ENCODE data around the gene MFAP2. TPM values are rescaled to one million over a fixed set of nuclear protein-coding genes. Genes with fewer than 3 reads are reported as not detected.
"Not testable (repeated sequence)": the region's sequence is repeated elsewhere in the genome, so short reads cannot be mapped to it uniquely, and the experiment has no call there.

MFAP2 gene
- polyA plus RNA-seq, 3 donors: 10.2 to 28.1 (median 25.5) TPM

- H3K27ac ChIP-seq (ENCODE audit: low read depth, low read length): no peak overlapping the region
- 91 to 94% (median 94%) methylated on average over 17 to 19 of the region's 19 CpGs for WGBS, 3 donors
Measured at GRCh38 chr1:16946646-16947045, 33.8 kb downstream of the MFAP2 start.

GRCh38 chr1:16946185-16946584 is 34.2 kb downstream of the MFAP2 start:
- 83 to 91% (median 87%) methylated on average over 8 to 13 of the region's 13 CpGs for WGBS, 3 donors
- H3K27ac ChIP-seq (ENCODE audit: low read depth, low read length): not testable (repeated sequence)

- H3K27ac ChIP-seq (ENCODE audit: low read depth, low read length): not testable (repeated sequence)
- WGBS, 3 donors: 89 to 94% (median 90%) methylated on average over 1 to 9 of the region's 9 CpGs
Measured at GRCh38 chr1:16945512-16945911, 34.9 kb downstream of the MFAP2 start.

DNA sequence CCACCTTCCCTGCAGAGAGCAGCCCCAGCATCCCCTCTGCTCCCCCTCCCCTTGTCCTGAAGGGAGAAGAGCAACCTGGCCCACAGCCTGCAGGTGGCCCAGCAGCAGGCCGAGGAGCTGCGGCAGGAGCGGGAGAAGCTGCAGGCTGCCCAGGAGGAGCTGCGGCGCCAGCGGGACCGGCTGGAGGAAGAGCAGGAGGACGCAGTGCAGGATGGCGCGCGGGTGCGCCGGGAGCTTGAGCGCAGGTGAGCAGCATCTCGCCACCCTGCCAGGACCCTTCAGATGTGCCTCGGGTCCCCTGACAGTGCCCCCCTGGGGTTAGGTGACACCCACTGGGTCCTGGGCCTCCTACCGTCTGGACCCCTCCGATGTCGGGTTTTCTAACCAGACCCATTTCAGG is 36.4 kb downstream of the MFAP2 start:
- no peak overlapping the region for H3K27ac ChIP-seq (ENCODE audit: low read depth, low read length)
- WGBS, 3 donors: 89 to 96% (median 95%) methylated on average over 19 of the region's 19 CpGs

- H3K27ac ChIP-seq (ENCODE audit: low read depth, low read length): not testable (repeated sequence)
- WGBS, 3 donors: 94 to 96% (median 95%) methylated on average over 32 of the region's 32 CpGs
Measured at GRCh38 chr1:16939386-16940180, 40.8 kb downstream of the MFAP2 start.

- H3K27ac ChIP-seq (ENCODE audit: low read depth, low read length): no peak overlapping the region
- WGBS, 3 donors: 68 to 80% (median 79%) methylated on average over 46 to 51 of the region's 51 CpGs
Measured at GRCh38 chr1:16938351-16939321, 41.8 kb downstream of the MFAP2 start.

DNA sequence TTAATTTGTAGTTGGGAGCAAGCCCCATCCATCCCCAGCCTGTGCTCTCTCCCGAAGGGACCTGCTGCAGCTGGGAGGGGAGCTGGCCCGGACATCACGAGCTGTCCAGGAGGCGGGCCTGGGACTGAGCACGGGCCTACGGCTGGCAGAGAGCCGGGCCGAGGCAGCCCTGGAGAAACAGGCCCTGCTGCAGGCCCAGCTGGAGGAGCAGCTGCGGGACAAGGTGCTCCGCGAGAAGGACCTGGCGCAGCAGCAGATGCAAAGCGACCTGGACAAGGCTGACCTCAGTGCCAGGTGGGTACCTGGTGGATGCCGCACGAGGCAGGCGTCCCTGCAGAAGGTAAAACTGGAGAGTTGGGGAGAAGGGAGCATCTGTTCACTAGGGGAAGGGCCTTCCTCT is 43.8 kb downstream of the MFAP2 start:
- 77 to 92% (median 86%) methylated on average over 16 of the region's 16 CpGs for WGBS, 3 donors
- H3K27ac ChIP-seq (ENCODE audit: low read depth, low read length): not testable (repeated sequence)

GRCh38 chr1:16933945-16934344 is 46.5 kb downstream of the MFAP2 start:
- not testable (repeated sequence) for H3K27ac ChIP-seq (ENCODE audit: low read depth, low read length)

DNA sequence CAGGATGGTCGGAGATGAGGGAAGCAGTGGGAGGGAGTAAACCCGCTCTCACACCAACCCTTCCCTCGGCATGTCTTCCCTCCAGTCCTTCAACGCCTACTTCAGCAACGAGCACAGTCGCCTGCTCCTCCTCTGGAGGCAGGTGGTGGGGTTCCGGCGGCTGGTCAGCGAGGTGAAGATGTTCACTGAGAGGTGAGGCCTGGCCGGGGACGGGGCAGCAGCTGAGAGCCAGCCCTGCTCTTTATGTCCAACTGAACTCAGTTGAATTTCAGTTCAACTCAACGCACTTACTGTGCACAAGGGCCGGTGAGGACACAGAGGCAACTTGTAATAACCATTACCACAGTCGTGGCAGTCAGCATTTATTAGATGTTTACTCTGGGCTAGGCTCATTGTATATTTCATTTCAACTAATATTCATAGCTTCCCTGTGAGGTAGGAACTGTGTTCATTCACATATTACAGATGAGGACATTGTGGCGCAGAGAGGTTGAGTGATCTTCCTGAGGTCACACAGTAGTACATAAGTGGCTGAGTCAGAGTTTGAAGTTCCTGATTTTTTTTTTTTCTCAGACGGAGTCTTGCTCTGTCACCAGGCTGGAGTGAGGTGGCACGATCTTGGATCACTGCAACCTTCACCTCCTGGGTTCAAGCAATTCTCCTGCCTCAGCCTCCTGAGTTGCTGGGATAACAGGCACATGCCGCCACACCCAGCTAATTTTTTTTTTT is 49.0 kb downstream of the MFAP2 start:
- WGBS, 3 donors: 84 to 90% (median 90%) methylated on average over 18 of the region's 18 CpGs
- H3K27ac ChIP-seq (ENCODE audit: low read depth, low read length): not testable (repeated sequence)

- WGBS, 3 donors: 83 to 91% (median 86%) methylated on average over 20 to 24 of the region's 24 CpGs
- not testable (repeated sequence) for H3K27ac ChIP-seq (ENCODE audit: low read depth, low read length)
Measured at GRCh38 chr1:16929146-16930041, 51.0 kb downstream of the MFAP2 start.

GRCh38 chr1:16927711-16928485 is 52.5 kb downstream of the MFAP2 start:
- WGBS, 3 donors: 73 to 79% (median 76%) methylated on average over 13 of the region's 13 CpGs
- no peak overlapping the region for H3K27ac ChIP-seq (ENCODE audit: low read depth, low read length)

- H3K27ac ChIP-seq (ENCODE audit: low read depth, low read length): no peak overlapping the region
- WGBS, 3 donors: 81 to 91% (median 90%) methylated on average over 14 of the region's 14 CpGs
Measured at GRCh38 chr1:16927256-16927655, 53.2 kb downstream of the MFAP2 start.

- 71 to 75% (median 73%) methylated on average over 10 of the region's 10 CpGs for WGBS, 3 donors
- no peak overlapping the region for H3K27ac ChIP-seq (ENCODE audit: low read depth, low read length)
Measured at GRCh38 chr1:16926491-16927073, 53.8 kb downstream of the MFAP2 start.

GRCh38 chr1:16925635-16926490 is 54.6 kb downstream of the MFAP2 start:
- H3K27ac ChIP-seq (ENCODE audit: low read depth, low read length): no peak overlapping the region
- 80 to 90% (median 84%) methylated on average over 13 of the region's 13 CpGs for WGBS, 3 donors

DNA sequence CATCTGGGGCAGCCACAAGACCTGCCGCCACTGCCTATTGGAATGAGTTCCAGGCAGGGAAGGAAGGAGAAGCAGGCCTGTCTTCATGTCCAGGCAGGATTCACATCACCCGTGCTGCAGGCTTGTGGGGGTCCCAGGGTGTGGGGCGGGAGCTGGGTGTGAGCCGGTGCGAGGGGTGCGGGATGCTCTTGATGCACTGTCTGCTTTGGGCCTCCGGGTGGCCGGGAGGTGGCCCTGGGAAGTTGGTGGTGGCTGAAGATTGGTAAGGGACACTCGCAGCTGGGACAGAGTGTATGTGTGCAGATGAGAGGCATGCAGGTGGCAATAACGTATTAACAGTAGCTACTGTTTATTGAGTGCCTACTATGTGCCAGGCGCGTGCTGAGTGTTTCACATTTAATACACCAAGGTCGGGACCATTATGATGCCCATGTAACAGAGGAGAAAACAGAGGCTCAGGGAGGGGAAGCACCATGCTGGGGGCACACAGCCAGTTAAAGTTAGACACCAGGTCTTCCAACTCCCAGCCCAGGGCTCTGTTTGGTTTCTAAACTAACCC is 55.4 kb downstream of the MFAP2 start:
- WGBS, 3 donors: 88 to 92% (median 90%) methylated on average over 13 of the region's 13 CpGs
- no peak overlapping the region for H3K27ac ChIP-seq (ENCODE audit: low read depth, low read length)

All from adipose tissue (tissue), 3 donors.